Transverse colon (tissue), 4 donors: ENCODE measurements around the gene ITGB5. TPM values are rescaled to one million over a fixed set of nuclear protein-coding genes. Genes with fewer than 3 reads are reported as not detected.

Experiments
- DNase-seq: peaks from one replicate; pipeline ENCODE4 v3.0.0-alpha.2; 2019
- H3K27ac ChIP-seq, 4 donors: fragments of 200-600 bp; sonication (generic); 2 replicates each; pipeline ENCODE4 v1.5.1; 2016 to 2018; ENCODE audit warnings: inconsistent platforms in 4 of 4
- H3K27me3 ChIP-seq: fragments of 200-600 bp; sonication (generic); 2 replicates; pipeline ENCODE4 v1.5.1; 2017; ENCODE audit warnings: inconsistent platforms
- H3K36me3 ChIP-seq, 4 donors: fragments of 200-600 bp; sonication (generic); 2 replicates each; pipeline ENCODE4 v1.5.1; 2017 to 2019; ENCODE audit warnings: inconsistent platforms in 4 of 4
- H3K4me1 ChIP-seq, 4 donors: fragments of 200-600 bp; sonication (generic); 2 replicates each; pipeline ENCODE4 v1.5.1; 2017 to 2020; ENCODE audit warnings: inconsistent platforms in 4 of 4
- H3K4me3 ChIP-seq, 4 donors: fragments of 200-600 bp; sonication (generic); 1 replicate in 1 of 4; 2 replicates in 3 of 4; pipeline versions ENCODE4 v1.5.1 to v1.6.1; 2017 to 2019; ENCODE audit warnings: inconsistent platforms in 4 of 4
- H3K9me3 ChIP-seq, 2 donors: fragments of 200-600 bp; sonication (generic); 2 replicates each; pipeline ENCODE4 v1.5.1; 2017 to 2019; ENCODE audit warnings: inconsistent platforms in 2 of 2
- EP300 ChIP-seq: sonication (generic); formaldehyde crosslinking; IDR thresholded peaks from one replicate; pipeline ENCODE4 v1.6.1; 2017; ENCODE audit warnings: antibody characterized with exemption, low read depth
- POLR2A ChIP-seq: fragments of 450-650 bp; IDR thresholded peaks from one replicate; pipeline ENCODE4 v1.6.1; 2016; ENCODE audit warnings: antibody characterized with exemption, mild to moderate bottlenecking, moderate library complexity
- POLR2AphosphoS5 ChIP-seq, 3 donors: sonication (generic); formaldehyde crosslinking; IDR thresholded peaks; one replicate each; pipeline ENCODE4 v1.6.1; 2016; ENCODE audit warnings: antibody characterized with exemption in 3 of 3
- WGBS, 2 donors: methylation state at CpG; one replicate each; pipeline ENCODE4 v1.1.5; 2018; ENCODE audit warnings: low coverage in 1 of 2; 5-methylcytosine and 5-hydroxymethylcytosine counted together
- in situ Hi-C, 4 donors: fragments of 200-750 bp; cut with MboI; loops; one replicate each; pipeline versions ENCODE4 v1.15.0 to v1.15.1; 2017; ENCODE audit warnings: low sequenced_read_pairs in 3 of 4, low pct_ligation_motif_present in 1 of 4, low pct_unique_long_range_greater_than_20kb in 1 of 4
- intact Hi-C: fragments of 100-400 bp; cut with DNase I; formaldehyde crosslinking; loops from one replicate; pipeline ENCODE4 v1.15.1; 2023; ENCODE audit warnings: low total_unique reads
- total RNA-seq, 4 donors: library from RNA; depleted of rRNA; stranded (reverse); fragments of >200 nt; gene quantifications; one replicate each; pipeline ENCODE4 v1.1.0, GENCODE V29; 2016
- TF ChIP-seq, protein P1 (sequence below), 5 experiments: fragments of 200-600 bp in 3 of 5; fragments of 450-650 bp in 2 of 5; sonication (generic) in 3 of 5; IDR thresholded peaks; 1 replicate in 2 of 5; 2 replicates in 3 of 5; pipeline ENCODE4 v1.5.1; 2016 to 2017; ENCODE audit warnings: antibody characterized with exemption in 5 of 5, inconsistent platforms in 3 of 5, mild to moderate bottlenecking in 2 of 5, moderate library complexity in 1 of 5

Gene ITGB5
- total RNA-seq, 4 donors from 2014 or later: 62.8 to 572 (median 105) TPM

DNA sequence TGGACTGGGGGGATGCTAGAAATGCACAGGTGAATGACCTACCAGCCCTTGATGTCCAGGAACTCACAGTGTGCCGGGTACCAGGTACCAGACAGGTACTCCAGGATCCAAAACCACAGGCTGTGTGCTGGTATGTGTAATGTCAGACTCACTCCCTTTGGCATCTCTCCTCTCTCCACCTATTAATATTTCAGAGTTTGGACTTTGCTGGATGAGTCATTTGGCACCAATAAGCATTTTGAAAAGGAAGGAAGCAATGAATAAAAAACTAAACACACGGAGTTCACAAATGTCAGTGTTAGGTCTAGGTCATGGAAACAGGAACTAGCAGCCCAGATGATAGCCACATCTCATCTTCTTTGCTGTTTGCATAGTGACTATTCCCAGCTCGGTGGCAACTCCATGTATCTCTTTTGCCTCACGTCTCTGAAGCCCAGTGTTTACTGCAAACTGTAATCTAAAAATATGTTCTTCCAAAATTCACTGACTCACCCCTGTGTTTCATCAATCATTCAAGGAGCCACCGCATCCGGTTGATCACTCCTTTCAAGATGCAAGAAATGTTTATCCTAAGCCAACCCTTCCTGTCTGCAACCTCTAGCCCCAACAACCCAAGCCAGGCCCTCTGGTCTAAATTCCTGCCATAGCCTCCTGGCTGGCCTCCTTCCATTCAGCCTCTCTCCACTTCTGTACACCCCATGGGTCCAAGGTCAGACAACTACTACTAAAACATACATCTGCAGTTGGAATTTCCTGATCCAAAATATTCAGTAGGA is 8.4 kb downstream of the ITGB5 start:
- TF ChIP-seq EP300: no peak
- no peak for TF ChIP-seq POLR2A
- TF ChIP-seq, protein P1, sequence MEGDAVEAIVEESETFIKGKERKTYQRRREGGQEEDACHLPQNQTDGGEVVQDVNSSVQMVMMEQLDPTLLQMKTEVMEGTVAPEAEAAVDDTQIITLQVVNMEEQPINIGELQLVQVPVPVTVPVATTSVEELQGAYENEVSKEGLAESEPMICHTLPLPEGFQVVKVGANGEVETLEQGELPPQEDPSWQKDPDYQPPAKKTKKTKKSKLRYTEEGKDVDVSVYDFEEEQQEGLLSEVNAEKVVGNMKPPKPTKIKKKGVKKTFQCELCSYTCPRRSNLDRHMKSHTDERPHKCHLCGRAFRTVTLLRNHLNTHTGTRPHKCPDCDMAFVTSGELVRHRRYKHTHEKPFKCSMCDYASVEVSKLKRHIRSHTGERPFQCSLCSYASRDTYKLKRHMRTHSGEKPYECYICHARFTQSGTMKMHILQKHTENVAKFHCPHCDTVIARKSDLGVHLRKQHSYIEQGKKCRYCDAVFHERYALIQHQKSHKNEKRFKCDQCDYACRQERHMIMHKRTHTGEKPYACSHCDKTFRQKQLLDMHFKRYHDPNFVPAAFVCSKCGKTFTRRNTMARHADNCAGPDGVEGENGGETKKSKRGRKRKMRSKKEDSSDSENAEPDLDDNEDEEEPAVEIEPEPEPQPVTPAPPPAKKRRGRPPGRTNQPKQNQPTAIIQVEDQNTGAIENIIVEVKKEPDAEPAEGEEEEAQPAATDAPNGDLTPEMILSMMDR (IDR thresholded peaks at IDR 0.05): no peak
- peak; percentile 18 to 46 (median 42) for TF ChIP-seq POLR2AphosphoS5 (IDR thresholded peaks at IDR 0.05)
- H3K9me3 ChIP-seq: no peaks in the 10 kb centered on the region
- H3K27me3 ChIP-seq: no peaks in the 10 kb centered on the region
- H3K27ac ChIP-seq: peak overlapping the region; percentile 62 to 75 (median 72)
- in situ Hi-C loops: no loop called here
- no peak overlapping the region for H3K4me3 ChIP-seq
- H3K4me1 ChIP-seq: peaks cover 16 to 27% (median 24%) of the 10 kb centered on the region in 4 donors
- intact Hi-C loops: no loop called here
- WGBS, 2 donors: 6 to 33% methylated on average over 4 to 6 of the region's 6 CpGs
- no peaks in the 10 kb centered on the region for H3K36me3 ChIP-seq
- DNase-seq: peak; percentile 16

DNA sequence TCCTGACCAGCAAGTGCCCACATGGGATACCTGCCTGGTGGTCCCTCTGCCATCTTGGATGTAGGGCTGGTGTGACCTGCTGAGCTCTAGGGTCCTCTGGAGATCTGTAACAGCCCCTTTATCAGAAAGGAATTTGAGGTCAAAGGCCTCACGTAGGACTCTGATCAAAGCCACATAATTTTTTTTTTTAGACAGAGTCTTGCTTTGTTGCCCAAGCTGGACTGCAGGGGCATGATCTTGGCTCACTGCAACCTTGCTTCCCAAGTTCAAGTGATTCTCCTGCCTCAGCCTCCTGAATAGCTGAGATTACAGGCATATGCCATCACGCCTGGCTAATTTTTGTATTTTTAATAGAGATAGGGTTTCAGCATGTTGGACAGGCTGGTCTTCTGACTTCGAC is 9.5 kb downstream of the ITGB5 start:
- intact Hi-C loops: no loop called here
- no peak for DNase-seq
- WGBS, 2 donors: 86% methylated on average over 3 of the region's 3 CpGs; no CpG with 5 or more reads in 1 of the 2 donors
- TF ChIP-seq EP300 (no peak), POLR2A (no peak), POLR2AphosphoS5 (IDR thresholded peaks at IDR 0.05) (no peak)
- TF ChIP-seq, protein P1 (IDR thresholded peaks at IDR 0.05): no peak
- in situ Hi-C loops: no loop called here
- Histone ChIP-seq H3K36me3 (no peaks in the 10 kb centered on the region), H3K27ac (peak overlapping the region in 3 of 4 donors; percentile 62 to 74 (median 71)), H3K9me3 (no peaks in the 10 kb centered on the region), H3K4me3 (no peak overlapping the region), H3K27me3 (no peaks in the 10 kb centered on the region), H3K4me1 (peaks cover 16 to 27% (median 24%) of the 10 kb centered on the region in 4 donors)

- H3K4me1 ChIP-seq: peaks cover 16 to 27% (median 24%) of the 10 kb centered on the region in 4 donors
- in situ Hi-C loops: no loop called here
- H3K36me3 ChIP-seq: peaks cover 0 to 7% (median 0%) of the 10 kb centered on the region in 4 donors
- intact Hi-C loops: no loop called here
- TF ChIP-seq POLR2A: no peak
- no peak for TF ChIP-seq POLR2AphosphoS5 (IDR thresholded peaks at IDR 0.05)
- TF ChIP-seq, protein P1 (IDR thresholded peaks at IDR 0.05): no peak
- no peak for TF ChIP-seq EP300
- H3K4me3 ChIP-seq: no peak overlapping the region
- no peak for DNase-seq
- no peaks in the 10 kb centered on the region for H3K27me3 ChIP-seq
- peak overlapping the region in 3 of 4 donors; percentile 6 to 50 (median 36) for H3K27ac ChIP-seq
- 50 to 53% methylated on average over 2 to 3 of the region's 3 CpGs for WGBS, 2 donors
- H3K9me3 ChIP-seq: no peaks in the 10 kb centered on the region
Measured at GRCh38 chr3:124876401-124876878, 10.7 kb downstream of the ITGB5 start.

- 67 to 71% methylated on average over 1 of the region's 1 CpG for WGBS, 2 donors
- DNase-seq: no peak
Measured at GRCh38 chr3:124873226-124873625, 13.9 kb downstream of the ITGB5 start.

More at GRCh38 chr3:124873226-124873625, 13.9 kb downstream of the ITGB5 start:
- TF ChIP-seq POLR2AphosphoS5 (IDR thresholded peaks at IDR 0.05) (no peak), POLR2A (no peak), EP300 (no peak)
- TF ChIP-seq, protein P1 (IDR thresholded peaks at IDR 0.05): no peak
- in situ Hi-C loops: no loop called here
- H3K27ac ChIP-seq: no peak overlapping the region
- H3K36me3 ChIP-seq: peaks cover 0 to 7% (median 0%) of the 10 kb centered on the region in 4 donors
- peaks cover 3 to 15% (median 11%) of the 10 kb centered on the region in 4 donors for H3K4me1 ChIP-seq
- no peak overlapping the region for H3K4me3 ChIP-seq
- intact Hi-C loops: no loop called here
- no peaks in the 10 kb centered on the region for H3K9me3 ChIP-seq
- no peaks in the 10 kb centered on the region for H3K27me3 ChIP-seq
